Left ventricle myocardium inferior (tissue), 1 donor: ENCODE results near the gene TNFRSF17. TPM values are rescaled to one million over a fixed set of nuclear protein-coding genes. Genes with fewer than 3 reads are reported as not detected.
A peak's percentile ranks its signal among the peaks of the same experiment; 100 is the strongest.

Experiments
- DNase-seq: peaks from one replicate; pipeline ENCODE4 v3.0.0-alpha.2; 2020
- H3K27ac ChIP-seq: fragments of 200-600 bp; replicated peaks from 2 replicates; pipeline ENCODE4 v1.8.0; 2021
- H3K27me3 ChIP-seq: fragments of 200-600 bp; 2 replicates; pipeline ENCODE4 v1.8.0; 2021; ENCODE audit warnings: low read depth
- H3K36me3 ChIP-seq: fragments of 200-600 bp; 2 replicates; pipeline ENCODE4 v1.8.0; 2021
- H3K4me1 ChIP-seq: fragments of 200-600 bp; 2 replicates; pipeline ENCODE4 v1.8.0; 2021
- H3K4me3 ChIP-seq: fragments of 200-600 bp; 2 replicates; pipeline ENCODE4 v1.8.0; 2021; ENCODE audit warnings: mild to moderate bottlenecking, moderate library complexity
- H3K9me3 ChIP-seq: fragments of 200-600 bp; replicated peaks from 2 replicates; pipeline ENCODE4 v1.8.0; 2021
- CTCF ChIP-seq: fragments of 200-600 bp; IDR thresholded peaks from 2 replicates; pipeline ENCODE4 v1.8.0; 2021; ENCODE audit warnings: antibody characterized with exemption, mild to moderate bottlenecking, borderline replicate concordance
- intact Hi-C: fragments of 100-400 bp; cut with micrococcal nuclease; formaldehyde crosslinking; loops from one replicate; pipeline ENCODE4 v1.11.0; 2022
- total RNA-seq: library from RNA; stranded (reverse); fragmentation: NEBNext Ultra II Directional; extraction: Animal tissue kit (Norgen Biotek cat#: 25700); gene quantifications from one replicate; pipeline ENCODE4 v1.2.1, GENCODE V29; 2021
- donor health status: DM: no; HTN: yes; CAD: no; lungs with severe emphysema.

TNFRSF17 gene
- total RNA-seq, 1 donor from 2014 or later = not detected

GRCh38 chr16:11977376-11978041, 12.5 kb downstream of the TNFRSF17 start:
- H3K36me3 ChIP-seq = no peaks in the 10 kb centered on the region
- H3K4me3 ChIP-seq = peak overlapping the region; percentile 93
- H3K27me3 ChIP-seq = no peaks in the 10 kb centered on the region
- DNase-seq = no peak
- peak overlapping the region; percentile 90 for H3K27ac ChIP-seq
- TF ChIP-seq CTCF = no peak
- H3K9me3 ChIP-seq = no peaks in the 10 kb centered on the region
- intact Hi-C loops = no loop called here
- peaks cover 33% of the 10 kb centered on the region for H3K4me1 ChIP-seq

GRCh38 chr16:11978080-11978479, 13.1 kb downstream of the TNFRSF17 start:
- Histone ChIP-seq H3K4me3 (peak overlapping the region; percentile 93), H3K9me3 (no peaks in the 10 kb centered on the region), H3K27me3 (no peaks in the 10 kb centered on the region), H3K36me3 (no peaks in the 10 kb centered on the region), H3K27ac (peak overlapping the region; percentile 90), H3K4me1 (peaks cover 33% of the 10 kb centered on the region)
- no peak for TF ChIP-seq CTCF
- intact Hi-C loops = no loop called here
- DNase-seq = no peak

- intact Hi-C loops = no loop called here
- TF ChIP-seq CTCF = no peak
- no peaks in the 10 kb centered on the region for H3K36me3 ChIP-seq
- no peak overlapping the region for H3K27ac ChIP-seq
- no peak overlapping the region for H3K4me3 ChIP-seq
- peaks cover 33% of the 10 kb centered on the region for H3K4me1 ChIP-seq
- H3K9me3 ChIP-seq = no peaks in the 10 kb centered on the region
- DNase-seq = no peak
- no peaks in the 10 kb centered on the region for H3K27me3 ChIP-seq
These were observed 14.1 kb downstream of the TNFRSF17 start for GRCh38 chr16:11979013-11979672.

GRCh38 chr16:11980136-11980844, 15.3 kb downstream of the TNFRSF17 start:
- no peaks in the 10 kb centered on the region for H3K27me3 ChIP-seq
- H3K27ac ChIP-seq = no peak overlapping the region
- no peak overlapping the region for H3K4me3 ChIP-seq
- no peaks in the 10 kb centered on the region for H3K36me3 ChIP-seq
- no peak for TF ChIP-seq CTCF
- H3K9me3 ChIP-seq = no peaks in the 10 kb centered on the region
- H3K4me1 ChIP-seq = peaks cover 33% of the 10 kb centered on the region
- intact Hi-C loops = no loop called here
- DNase-seq = no peak

GRCh38 chr16:11985250-11985649, 20.2 kb downstream of the TNFRSF17 start:
- Histone ChIP-seq H3K36me3 (no peaks in the 10 kb centered on the region), H3K4me3 (no peak overlapping the region), H3K4me1 (peaks cover 9% of the 10 kb centered on the region), H3K27me3 (no peaks in the 10 kb centered on the region), H3K9me3 (no peaks in the 10 kb centered on the region), H3K27ac (no peak overlapping the region)
- DNase-seq = no peak
- intact Hi-C loops = no loop called here
- no peak for TF ChIP-seq CTCF
